CD4-positive, alpha-beta memory T cell (primary cell): ENCODE measurements around the gene ZDHHC11B. TPM values are rescaled to one million over a fixed set of nuclear protein-coding genes. Genes with fewer than 3 reads are reported as not detected.
"Not testable (repeated sequence)": the region's sequence is repeated elsewhere in the genome, so short reads cannot be mapped to it uniquely, and the experiment has no call there.

Experiments used
- CTCF ChIA-PET: fragments of 350-600 bp; sonication (Branson Sonifier 250); formaldehyde crosslinking; loops from one replicate; lab custom pipeline; 2021; ENCODE audit warnings: inconsistent platforms; ENCODE audit not compliant: partially characterized antibody; lab: Charles Lee
- POLR2A ChIA-PET: fragments of 350-600 bp; sonication (Branson Sonifier 250); formaldehyde crosslinking; loops from one replicate; lab custom pipeline; 2021; ENCODE audit not compliant: partially characterized antibody; lab: Charles Lee
- DNase-seq, 5 donors: peaks; one replicate each; pipeline versions ENCODE4 v3.0.0 to v3.0.0-alpha.2; 2020 to 2022; ENCODE audit warnings: mixed read lengths in 1 of 5
- H3K27ac ChIP-seq: one replicate; pipeline ENCODE4 v1.7.0; 2013; ENCODE audit warnings: low read depth, low read length
- H3K27me3 ChIP-seq: 2 replicates; pipeline ENCODE4 v1.7.0; 2013; ENCODE audit warnings: mild to moderate bottlenecking, low read length, moderate library complexity; ENCODE audit not compliant: insufficient read depth
- H3K36me3 ChIP-seq: 2 replicates; pipeline ENCODE4 v1.7.0; 2013; ENCODE audit warnings: mild to moderate bottlenecking, low read length, moderate library complexity; ENCODE audit not compliant: insufficient read depth
- H3K4me1 ChIP-seq: 2 replicates; pipeline ENCODE4 v1.7.0; 2013; ENCODE audit warnings: mild to moderate bottlenecking, low read length, moderate library complexity; ENCODE audit not compliant: insufficient read depth
- H3K4me3 ChIP-seq, 2 donors: one replicate each; pipeline ENCODE4 v1.7.0; 2013; ENCODE audit warnings: low read length in 2 of 2, mild to moderate bottlenecking in 1 of 2
- H3K9me3 ChIP-seq, 2 donors: one replicate each; pipeline ENCODE4 v1.7.0; 2013; ENCODE audit warnings: low read length in 2 of 2, control low read depth in 1 of 2; ENCODE audit not compliant: control insufficient read depth in 1 of 2
- H3K27ac Mint-ChIP-seq, 7 donors: one replicate each; pipeline ENCODE4 v1.8.0; 2020 to 2021; ENCODE audit warnings: mixed read lengths in 7 of 7, mild to moderate bottlenecking in 6 of 7, inconsistent platforms in 3 of 7, moderate library complexity in 3 of 7
- H3K27me3 Mint-ChIP-seq, 2 donors: one replicate each; pipeline ENCODE4 v1.8.0; 2020 to 2021; ENCODE audit warnings: mixed read lengths in 2 of 2
- H3K36me3 Mint-ChIP-seq, 2 donors: one replicate each; pipeline ENCODE4 v1.8.0; 2020 to 2021; ENCODE audit warnings: mixed read lengths in 2 of 2, inconsistent platforms in 1 of 2, mild to moderate bottlenecking in 1 of 2
- H3K4me1 Mint-ChIP-seq, 4 donors: one replicate each; pipeline ENCODE4 v1.8.0; 2020 to 2021; ENCODE audit warnings: mixed read lengths in 4 of 4, mild to moderate bottlenecking in 1 of 4
- H3K4me3 Mint-ChIP-seq, 8 donors: one replicate each; pipeline ENCODE4 v1.8.0; 2020 to 2021; ENCODE audit warnings: mixed read lengths in 8 of 8, mild to moderate bottlenecking in 7 of 8, moderate library complexity in 6 of 8, inconsistent platforms in 3 of 8
- H3K9me3 Mint-ChIP-seq, 8 donors: one replicate each; pipeline ENCODE4 v1.8.0; 2020 to 2021; ENCODE audit warnings: mixed read lengths in 8 of 8, mild to moderate bottlenecking in 5 of 8, inconsistent platforms in 3 of 8, moderate library complexity in 1 of 8
- intact Hi-C: fragments of 100-400 bp; cut with micrococcal nuclease; formaldehyde crosslinking; loops from one replicate; pipeline ENCODE4 v1.15.1; 2023
- polyA plus RNA-seq, 2 donors: library from polyadenylated mRNA; unstranded; fragments of 300-500 nt; fragmentation: Illumina TruSeq; gene quantifications; one replicate each; pipeline ENCODE4 v1.2.3, GENCODE V29; 2021
- total RNA-seq, 2 experiments: library from RNA; stranded (reverse); gene quantifications; one replicate each; pipeline ENCODE4 v1.2.3, GENCODE V29; 2021

ZDHHC11B gene
- total and polyA plus RNA-seq, 4 experiments from 2014 or later = 0.75 to 8.1 (median 8.0) TPM; not detected in 1

- H3K4me3 ChIP-seq, H3K4me1 ChIP-seq, H3K27ac ChIP-seq, H3K9me3 ChIP-seq, H3K4me3 Mint-ChIP-seq, CTCF ChIA-PET, H3K27me3 ChIP-seq, H3K27ac Mint-ChIP-seq, intact Hi-C loops, POLR2A ChIA-PET, H3K36me3 ChIP-seq, DNase-seq, H3K27me3 Mint-ChIP-seq, H3K4me1 Mint-ChIP-seq: not testable (repeated sequence)
- Mint-ChIP-seq H3K36me3 (peaks cover 10 to 13% of the 10 kb centered on the region in 2 donors), H3K9me3 (peaks cover 2 to 18% (median 8%) of the 10 kb centered on the region in 8 donors)
Observed at GRCh38 chr5:713686-714085, 70.8 kb downstream of the ZDHHC11B start.

- H3K9me3 Mint-ChIP-seq, POLR2A ChIA-PET, H3K27me3 Mint-ChIP-seq, H3K4me1 Mint-ChIP-seq, intact Hi-C loops, DNase-seq, H3K4me3 ChIP-seq, H3K27ac Mint-ChIP-seq, H3K36me3 Mint-ChIP-seq, H3K4me3 Mint-ChIP-seq, H3K27me3 ChIP-seq, H3K36me3 ChIP-seq, H3K4me1 ChIP-seq, CTCF ChIA-PET, H3K9me3 ChIP-seq, H3K27ac ChIP-seq: not testable (repeated sequence)
Observed at GRCh38 chr5:708848-709517, 75.5 kb downstream of the ZDHHC11B start.

- H3K4me1 ChIP-seq, H3K4me3 Mint-ChIP-seq, H3K27me3 Mint-ChIP-seq, H3K9me3 ChIP-seq, H3K36me3 Mint-ChIP-seq, CTCF ChIA-PET, H3K4me1 Mint-ChIP-seq, H3K27ac Mint-ChIP-seq, intact Hi-C loops, POLR2A ChIA-PET, DNase-seq, H3K27ac ChIP-seq, H3K27me3 ChIP-seq, H3K9me3 Mint-ChIP-seq, H3K4me3 ChIP-seq, H3K36me3 ChIP-seq: not testable (repeated sequence)
Observed at GRCh38 chr5:708374-708773, 76.2 kb downstream of the ZDHHC11B start.

GRCh38 chr5:706127-706526 is 78.4 kb downstream of the ZDHHC11B start:
- H3K4me3 Mint-ChIP-seq, CTCF ChIA-PET, DNase-seq, H3K36me3 Mint-ChIP-seq, H3K27ac Mint-ChIP-seq, H3K9me3 ChIP-seq, H3K36me3 ChIP-seq, H3K27me3 Mint-ChIP-seq, POLR2A ChIA-PET, H3K27ac ChIP-seq, H3K4me1 ChIP-seq, intact Hi-C loops, H3K4me3 ChIP-seq, H3K9me3 Mint-ChIP-seq, H3K4me1 Mint-ChIP-seq, H3K27me3 ChIP-seq: not testable (repeated sequence)

- H3K36me3 ChIP-seq, H3K27ac Mint-ChIP-seq, H3K4me1 Mint-ChIP-seq, intact Hi-C loops, CTCF ChIA-PET, H3K27me3 ChIP-seq, H3K4me1 ChIP-seq, H3K4me3 Mint-ChIP-seq, H3K27ac ChIP-seq, H3K4me3 ChIP-seq, H3K36me3 Mint-ChIP-seq, DNase-seq, H3K27me3 Mint-ChIP-seq, H3K9me3 ChIP-seq: not testable (repeated sequence)
- POLR2A ChIA-PET = interaction anchor here (0.9 kb wide), 1 partner anchor 92 kb away, joined by 3 read pairs; no protein-coding TSS in a partner anchor
- H3K9me3 Mint-ChIP-seq = peaks cover 2 to 19% (median 13%) of the 10 kb centered on the region in 8 donors
Observed at GRCh38 chr5:696753-697702, 87.5 kb downstream of the ZDHHC11B start.

GRCh38 chr5:696191-696590 is 88.3 kb downstream of the ZDHHC11B start:
- H3K27ac Mint-ChIP-seq, H3K9me3 ChIP-seq, H3K27me3 ChIP-seq, H3K36me3 ChIP-seq, CTCF ChIA-PET, H3K36me3 Mint-ChIP-seq, H3K4me3 Mint-ChIP-seq, H3K4me1 ChIP-seq, H3K4me3 ChIP-seq, POLR2A ChIA-PET, H3K4me1 Mint-ChIP-seq, H3K27me3 Mint-ChIP-seq, DNase-seq, H3K27ac ChIP-seq, intact Hi-C loops: not testable (repeated sequence)
- H3K9me3 Mint-ChIP-seq = peaks cover 2 to 19% (median 13%) of the 10 kb centered on the region in 8 donors

GRCh38 chr5:695475-695874 is 89.1 kb downstream of the ZDHHC11B start:
- H3K27ac Mint-ChIP-seq, H3K36me3 ChIP-seq, H3K36me3 Mint-ChIP-seq, H3K4me3 ChIP-seq, H3K27me3 ChIP-seq, H3K4me3 Mint-ChIP-seq, H3K4me1 ChIP-seq, H3K4me1 Mint-ChIP-seq, intact Hi-C loops, DNase-seq, H3K9me3 ChIP-seq, H3K27me3 Mint-ChIP-seq, H3K27ac ChIP-seq, POLR2A ChIA-PET, CTCF ChIA-PET: not testable (repeated sequence)
- H3K9me3 Mint-ChIP-seq = peaks cover 2 to 19% (median 13%) of the 10 kb centered on the region in 8 donors
